Camera-type eye (tissue), 1 donor: ENCODE measurements around the gene MIDN. TPM values are rescaled to one million over a fixed set of nuclear protein-coding genes. Genes with fewer than 3 reads are reported as not detected.

Source experiments
- total RNA-seq: library from RNA; depleted of rRNA; stranded (reverse); fragments of >200 nt; gene quantifications from one replicate; pipeline ENCODE4 v1.2.3, GENCODE V29; 2014

Gene MIDN
- 48.5 TPM for total RNA-seq

DNA sequence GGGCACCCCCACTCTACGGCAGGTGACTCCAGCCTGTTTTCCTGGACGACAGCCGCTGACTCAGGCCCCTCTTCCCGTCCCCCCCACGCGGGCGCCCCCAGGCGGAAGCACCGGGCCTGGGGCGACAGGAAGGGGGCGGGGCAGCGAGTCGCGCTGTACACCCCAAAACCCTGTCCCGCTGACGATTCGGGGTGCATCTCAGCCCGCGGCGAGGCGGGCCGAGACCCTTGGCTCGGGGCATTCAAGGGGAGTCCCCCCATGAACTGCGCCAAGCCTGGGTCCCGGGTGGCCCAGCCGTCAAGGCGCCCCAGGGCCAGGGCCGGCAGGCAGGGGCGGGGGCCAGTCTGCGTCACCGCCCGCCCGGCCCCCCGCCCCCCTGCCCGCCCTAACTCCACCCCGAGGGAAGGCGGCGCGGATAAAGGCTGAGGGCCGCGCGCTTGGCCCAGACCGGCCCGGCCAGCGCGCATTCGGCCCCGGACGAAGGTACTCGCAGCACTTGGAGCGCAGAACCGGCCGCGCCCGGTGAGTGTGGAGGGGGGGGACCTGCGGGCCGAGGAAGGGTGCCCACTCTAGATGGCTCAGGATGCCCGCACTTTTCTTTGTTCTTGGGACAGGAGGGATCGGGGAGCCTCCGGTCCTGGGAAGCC is at the start of gene MIDN:
Gene MIDN, plus strand, starts transcription at position 445 of the 647 bp plus-strand sequence. CDS start 1,714 bp downstream, outside the sequence.

DNA sequence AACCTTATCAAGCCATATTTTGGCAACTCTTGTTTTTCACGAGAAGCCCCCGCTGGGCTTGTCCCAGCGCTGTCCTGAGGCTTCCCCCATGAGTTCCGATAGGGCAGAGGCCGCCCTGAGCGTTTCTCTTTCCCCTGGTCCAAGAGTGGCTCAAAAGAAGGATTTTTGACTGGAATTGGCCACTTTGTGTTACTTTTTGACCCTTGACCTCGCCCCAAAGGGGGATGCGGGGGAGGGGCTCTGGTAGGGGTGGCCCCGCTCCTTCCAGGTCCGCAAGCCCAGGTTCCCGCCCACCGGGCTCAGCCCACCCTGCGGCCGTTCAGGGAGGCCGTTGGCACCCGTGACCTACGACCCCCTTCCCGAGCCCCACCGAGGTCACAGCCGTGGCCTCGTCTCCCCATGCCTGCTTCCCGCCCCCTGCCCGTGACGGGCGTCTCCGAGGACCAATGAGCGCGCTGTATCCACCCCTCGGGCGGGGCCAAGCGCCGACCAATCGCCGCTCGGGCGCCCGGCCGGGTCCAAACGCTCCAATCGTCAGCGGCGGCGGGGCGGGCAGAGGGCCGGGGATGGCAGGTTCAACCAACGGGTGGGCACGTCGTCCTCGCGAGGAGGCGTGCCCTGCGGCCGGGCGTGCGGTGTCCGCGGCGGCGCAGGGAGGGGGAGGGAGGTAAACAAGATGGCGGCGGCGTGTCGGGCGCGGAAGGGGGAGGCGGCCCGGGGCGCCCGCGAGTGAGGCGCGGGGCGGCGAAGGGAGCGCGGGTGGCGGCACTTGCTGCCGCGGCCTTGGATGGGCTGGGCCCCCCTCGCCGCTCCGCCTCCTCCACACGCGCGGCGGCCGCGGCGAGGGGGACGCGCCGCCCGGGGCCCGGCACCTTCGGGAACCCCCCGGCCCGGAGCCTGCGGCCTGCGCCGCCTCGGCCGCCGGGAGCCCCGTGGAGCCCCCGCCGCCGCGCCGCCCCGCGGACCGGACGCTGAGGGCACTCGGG is 43.0 kb upstream of the MIDN start, which contains the start of gene STK11:
Gene STK11, plus strand, starts transcription at position 665 of the 986 bp plus-strand sequence. CDS start 1,136 bp downstream, outside the sequence.

DNA sequence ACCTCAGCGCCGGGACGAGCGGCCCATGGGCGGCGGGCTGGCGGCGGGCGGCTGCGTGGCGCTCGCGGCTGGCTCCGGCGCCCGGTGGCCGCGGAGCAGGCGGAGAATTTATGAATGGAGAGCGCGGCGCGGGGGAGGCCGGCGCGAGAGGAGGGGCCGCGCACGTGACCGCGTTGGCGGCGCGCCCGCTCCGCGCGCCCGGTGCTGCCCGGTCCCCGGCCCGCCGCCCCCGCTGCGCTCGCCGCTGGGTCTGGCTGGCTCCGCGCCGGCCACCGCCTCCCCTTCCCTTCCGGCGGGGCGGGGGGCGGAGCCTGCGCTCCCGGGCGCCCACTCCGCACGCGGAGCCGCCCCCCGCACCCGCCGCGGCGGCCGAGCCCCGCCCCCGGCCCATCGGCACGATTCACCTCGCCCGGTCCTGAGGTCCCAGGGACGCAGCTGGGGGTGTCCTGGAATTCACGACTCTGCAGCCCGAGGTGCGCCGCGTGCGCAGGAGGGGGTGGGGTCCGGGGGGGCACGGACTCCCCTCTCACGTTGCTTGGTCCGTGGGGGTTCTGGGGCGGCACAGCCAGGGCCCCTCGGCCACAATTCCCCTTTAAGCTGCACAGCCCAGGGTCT is 10.5 kb upstream of the MIDN start, which contains the start of gene CBARP:
Gene CBARP, minus strand, starts transcription at position 252 of the 615 bp plus-strand sequence. CDS start 1,905 bp downstream, outside the sequence.

DNA sequence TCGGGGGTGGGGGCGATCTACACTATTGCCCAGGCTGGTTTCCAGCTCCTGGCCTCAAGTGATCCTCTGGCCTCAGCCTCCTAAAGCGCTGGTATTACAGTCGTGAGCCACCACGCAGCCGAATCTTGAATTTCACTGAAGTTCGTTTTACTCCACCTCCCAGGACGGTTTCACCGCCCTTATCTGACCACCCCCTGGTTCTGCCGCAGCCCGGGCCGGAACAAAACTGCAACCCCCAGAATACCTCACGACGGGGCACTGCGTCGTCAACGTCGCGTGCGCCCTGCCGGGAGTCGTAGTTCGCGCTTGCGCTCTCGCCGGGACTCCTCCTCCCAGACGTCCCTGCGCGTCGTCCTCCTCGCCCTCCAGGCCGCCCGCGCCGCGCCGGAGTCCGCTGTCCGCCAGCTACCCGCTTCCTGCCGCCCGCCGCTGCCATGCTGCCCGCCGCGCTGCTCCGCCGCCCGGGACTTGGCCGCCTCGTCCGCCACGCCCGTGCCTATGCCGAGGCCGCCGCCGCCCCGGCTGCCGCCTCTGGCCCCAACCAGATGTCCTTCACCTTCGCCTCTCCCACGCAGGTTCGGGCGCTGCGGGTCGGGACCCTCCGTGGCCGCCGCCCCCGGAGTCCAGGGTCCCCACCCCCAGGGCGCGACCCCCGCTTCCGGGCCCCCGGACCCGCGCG is 6.8 kb upstream of the MIDN start, which contains the start of gene ATP5F1D:
Gene ATP5F1D, plus strand, starts transcription at position 335 of the 679 bp plus-strand sequence. Its CDS starts 100 bp downstream, at position 435.

DNA sequence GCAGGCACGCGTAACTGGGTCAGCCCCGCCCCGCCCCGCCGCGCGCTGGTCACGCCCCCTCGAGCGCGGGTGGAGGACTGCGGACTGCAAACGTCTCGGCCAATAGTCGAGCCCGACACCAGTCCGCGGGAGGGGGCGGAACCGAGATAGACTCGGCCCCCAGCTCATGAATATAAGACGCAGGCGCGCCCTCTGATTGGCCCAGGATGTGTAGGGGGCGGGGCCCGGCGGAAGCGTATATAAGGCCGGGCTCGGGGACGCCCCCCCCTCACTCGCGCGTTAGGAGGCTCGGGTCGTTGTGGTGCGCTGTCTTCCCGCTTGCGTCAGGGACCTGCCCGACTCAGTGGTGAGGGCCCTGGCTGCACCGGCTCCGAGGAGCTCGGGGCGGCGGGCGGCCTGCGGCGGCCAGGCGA is 20.7 kb downstream of the MIDN start, which contains the start of gene CIRBP:
Gene CIRBP, plus strand, starts transcription at position 268 of the 413 bp plus-strand sequence. CDS start 1,602 bp downstream, outside the sequence.

DNA sequence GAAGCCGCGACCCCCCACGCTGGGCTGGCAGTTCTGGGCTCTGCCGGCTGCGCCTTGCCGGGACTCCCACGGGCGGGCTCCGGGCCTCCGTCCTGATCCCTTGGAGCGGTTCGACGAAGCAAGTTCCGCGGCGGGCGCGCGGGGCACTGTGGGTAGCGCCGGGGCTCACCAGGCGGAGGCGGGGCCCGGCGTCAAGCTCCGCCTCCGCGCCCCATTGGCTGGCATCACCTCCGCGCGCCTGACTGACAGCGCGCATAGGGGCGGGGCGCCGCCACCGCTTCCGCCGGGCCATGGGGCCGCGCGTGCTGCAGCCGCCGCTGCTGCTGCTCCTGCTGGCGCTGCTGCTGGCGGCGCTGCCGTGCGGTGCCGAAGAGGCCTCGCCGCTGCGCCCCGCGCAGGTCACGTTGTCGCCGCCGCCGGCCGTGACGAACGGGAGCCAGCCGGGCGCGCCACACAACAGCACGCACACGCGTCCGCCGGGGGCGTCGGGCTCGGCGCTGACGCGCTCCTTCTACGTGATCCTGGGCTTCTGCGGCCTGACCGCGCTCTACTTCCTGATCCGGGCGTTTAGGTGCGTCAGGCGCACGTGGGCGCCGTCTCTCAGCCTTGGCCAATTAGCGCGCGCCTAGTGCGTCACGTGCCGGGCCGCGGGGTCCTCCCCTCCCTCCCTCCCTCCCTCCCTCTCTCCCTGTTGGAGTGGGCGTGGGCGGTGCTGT is 27.0 kb downstream of the MIDN start, which contains the start of gene FAM174C:
Gene FAM174C, plus strand, starts transcription at position 271 of the 716 bp plus-strand sequence. Its CDS starts 20 bp downstream, at position 291.

DNA sequence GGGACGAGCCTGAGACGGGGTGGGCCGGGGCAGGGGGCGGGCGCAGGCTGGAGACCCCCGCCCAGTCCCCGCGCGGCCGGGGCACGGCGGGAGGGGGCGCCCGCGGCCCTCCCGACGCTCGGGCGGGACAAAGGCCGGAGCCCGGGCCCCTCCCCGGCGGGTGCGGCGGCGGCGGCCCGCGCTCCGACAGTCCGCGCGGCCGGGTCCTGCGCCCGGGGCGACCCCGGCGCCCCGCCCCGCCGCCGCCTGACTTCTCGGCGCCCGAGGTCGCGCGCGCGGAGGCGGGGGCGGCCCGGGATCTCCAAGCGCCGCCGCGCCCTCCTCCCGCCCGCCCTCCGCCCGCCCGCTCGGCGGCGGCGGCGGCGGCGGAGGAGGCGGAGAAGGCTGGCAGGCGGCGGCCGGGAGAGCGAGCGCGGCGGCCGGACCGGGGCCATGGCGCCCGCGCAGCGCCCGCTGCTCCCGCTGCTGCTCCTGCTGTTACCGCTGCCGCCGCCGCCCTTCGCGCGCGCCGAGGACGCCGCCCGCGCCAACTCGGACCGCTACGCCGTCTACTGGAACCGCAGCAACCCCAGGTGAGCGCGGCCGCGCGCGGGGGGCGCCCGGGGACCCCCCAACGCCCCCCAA is 37.5 kb downstream of the MIDN start, which contains the start of gene EFNA2:
Gene EFNA2, plus strand, starts transcription at position 137 of the 624 bp plus-strand sequence. Its CDS starts 296 bp downstream, at position 433.

Other genes with a start within 250 kb of the MIDN start
- gene GRIN3B, start 248.2 kb upstream of the MIDN start, total RNA-seq: not detected
- gene TMEM259, start 227.5 kb upstream of the MIDN start, total RNA-seq: 103 TPM
- gene RNU6-2, start 227.1 kb upstream of the MIDN start, total RNA-seq: not detected
- gene CNN2, start 222.0 kb upstream of the MIDN start, total RNA-seq: 60.9 TPM
- 84.4 TPM for gene ABCA7, start 208.5 kb upstream of the MIDN start, total RNA-seq
- 11.5 TPM for gene ARHGAP45, start 181.4 kb upstream of the MIDN start, total RNA-seq
- 101 TPM for gene POLR2E, start 153.2 kb upstream of the MIDN start, total RNA-seq
- 157 TPM for gene GPX4, start 144.6 kb upstream of the MIDN start, total RNA-seq
- gene SBNO2, start 74.3 kb upstream of the MIDN start, total RNA-seq: 17.3 TPM
- 58.2 TPM for gene STK11, start 42.8 kb upstream of the MIDN start, total RNA-seq
- gene CBARP, start 10.6 kb upstream of the MIDN start, total RNA-seq: 6.2 TPM
- 30.1 TPM for gene ATP5F1D, start 6.8 kb upstream of the MIDN start, total RNA-seq
- 961 TPM for gene CIRBP, start 20.7 kb downstream of the MIDN start, total RNA-seq
- 14.2 TPM for gene FAM174C, start 26.9 kb downstream of the MIDN start, total RNA-seq
- gene EFNA2, start 37.3 kb downstream of the MIDN start, total RNA-seq: 12.1 TPM
- gene NDUFS7, start 135.3 kb downstream of the MIDN start, total RNA-seq: 69.5 TPM
- gene GAMT, start 153.0 kb downstream of the MIDN start, total RNA-seq: 26.2 TPM
- 45.7 TPM for gene DAZAP1, start 159.0 kb downstream of the MIDN start, total RNA-seq
- gene RPS15, start 189.8 kb downstream of the MIDN start, total RNA-seq: 926 TPM
- gene APC2, start 201.5 kb downstream of the MIDN start, total RNA-seq: 112 TPM
- 30.6 TPM for gene C19orf25, start 230.6 kb downstream of the MIDN start, total RNA-seq
- 8.0 TPM for gene PCSK4, start 241.8 kb downstream of the MIDN start, total RNA-seq
- gene REEP6, start 242.6 kb downstream of the MIDN start, total RNA-seq: 20.6 TPM